Esophagus squamous epithelium (tissue), 5 donors: ENCODE data around the gene SAMD11. TPM values are rescaled to one million over a fixed set of nuclear protein-coding genes. Genes with fewer than 3 reads are reported as not detected.

Source experiments
- DNase-seq: peaks from one replicate; lab custom pipeline; 2025; lab: John Stamatoyannopoulos, UW
- H3K27ac ChIP-seq, 4 donors: fragments of 200-600 bp; sonication (generic); one replicate each; pipeline ENCODE4 v1.5.1; 2016 to 2019; ENCODE audit warnings: mild to moderate bottlenecking in 1 of 4
- H3K27me3 ChIP-seq, 4 donors: fragments of 200-600 bp; sonication (generic); 1 replicate in 3 of 4; 2 replicates in 1 of 4; pipeline versions ENCODE4 v1.5.1 to v1.6.0; 2017 to 2021; ENCODE audit warnings: antibody characterized with exemption in 1 of 4
- H3K36me3 ChIP-seq, 3 donors: fragments of 200-600 bp; sonication (generic); one replicate each; pipeline ENCODE4 v1.5.1; 2016 to 2019
- H3K4me1 ChIP-seq, 3 donors: fragments of 200-600 bp; sonication (generic); one replicate each; pipeline ENCODE4 v1.5.1; 2017 to 2019
- H3K4me3 ChIP-seq, 4 donors: fragments of 200-600 bp; sonication (generic); 1 replicate in 3 of 4; 2 replicates in 1 of 4; pipeline ENCODE4 v1.5.1; 2016 to 2019; ENCODE audit warnings: mild to moderate bottlenecking in 2 of 4, moderate library complexity in 1 of 4
- H3K9me3 ChIP-seq, 3 donors: fragments of 200-600 bp; sonication (generic); one replicate each; pipeline ENCODE4 v1.5.1; 2016 to 2019
- CTCF ChIP-seq, 6 experiments: fragments of 450-650 bp in 4 of 6; fragments of 200-600 bp in 2 of 6; sonication (generic) in 2 of 6; IDR thresholded peaks; one replicate each; pipeline ENCODE4 v1.5.1; 2016 to 2019; ENCODE audit warnings: antibody characterized with exemption in 6 of 6, mild to moderate bottlenecking in 4 of 6, moderate library complexity in 4 of 6
- POLR2A ChIP-seq, 4 donors: fragments of 450-650 bp; IDR thresholded peaks; one replicate each; pipeline ENCODE4 v1.6.1; 2017; ENCODE audit warnings: antibody characterized with exemption in 4 of 4, mild to moderate bottlenecking in 4 of 4, moderate library complexity in 3 of 4
- WGBS, 2 donors: methylation state at CpG; one replicate each; pipeline ENCODE4 v1.1.5; 2018; 5-methylcytosine and 5-hydroxymethylcytosine counted together
- intact Hi-C: fragments of 100-400 bp; cut with DNase I; formaldehyde crosslinking; loops from one replicate; pipeline ENCODE4 v1.15.0; 2022
- small RNA-seq, 4 donors: library from RNA; depleted of rRNA; stranded (forward); fragments of <200 nt; gene quantifications; one replicate each; pipeline ENCODE3, GENCODE V24; 2016
- total RNA-seq, 4 donors: library from RNA; depleted of rRNA; stranded (reverse); fragments of >200 nt; gene quantifications; one replicate each; pipeline ENCODE4 v1.1.0, GENCODE V29; 2016
- donor health status: DM: yes; HTN: yes; CAD: no.

The SAMD11 gene
- total RNA-seq, 4 donors from 2014 or later = 0.48 to 0.95 (median 0.57) TPM; not detected in 1

- Histone ChIP-seq H3K9me3 (peaks cover 0 to 14% (median 6%) of the 10 kb centered on the region in 3 donors), H3K4me3 (no peak overlapping the region), H3K36me3 (no peaks in the 10 kb centered on the region), H3K4me1 (peaks cover 0 to 5% (median 0%) of the 10 kb centered on the region in 3 donors), H3K27me3 (peaks cover 0 to 61% (median 0%) of the 10 kb centered on the region in 4 donors), H3K27ac (no peak overlapping the region)
- WGBS, 2 donors = 92 to 97% methylated on average over 10 of the region's 10 CpGs
- DNase-seq = no peak
- intact Hi-C loops = no loop called here
- TF ChIP-seq CTCF (IDR thresholded peaks at IDR 0.05) = no peak
- no peak for TF ChIP-seq POLR2A (IDR thresholded peaks at IDR 0.05)
Observed at GRCh38 chr1:991895-992294, 68.2 kb downstream of the SAMD11 start.

- Histone ChIP-seq H3K9me3 (peaks cover 0 to 14% (median 6%) of the 10 kb centered on the region in 3 donors), H3K27ac (no peak overlapping the region), H3K36me3 (no peaks in the 10 kb centered on the region), H3K4me1 (peaks cover 0 to 7% (median 0%) of the 10 kb centered on the region in 3 donors), H3K4me3 (no peak overlapping the region), H3K27me3 (peaks cover 0 to 64% (median 0%) of the 10 kb centered on the region in 4 donors)
- WGBS, 2 donors = 72 to 86% methylated on average over 7 of the region's 7 CpGs
- no peak for DNase-seq
- no peak for TF ChIP-seq POLR2A (IDR thresholded peaks at IDR 0.05)
- no peak for TF ChIP-seq CTCF (IDR thresholded peaks at IDR 0.05)
- intact Hi-C loops = no loop called here
Observed at GRCh38 chr1:992362-992761, 68.6 kb downstream of the SAMD11 start.

GRCh38 chr1:993379-993995, 69.8 kb downstream of the SAMD11 start:
- peaks cover 0 to 76% (median 2%) of the 10 kb centered on the region in 4 donors for H3K27me3 ChIP-seq
- DNase-seq = no peak
- 44 to 66% methylated on average over 2 to 6 of the region's 15 CpGs for WGBS, 2 donors
- H3K27ac ChIP-seq = no peak overlapping the region
- H3K4me1 ChIP-seq = peaks cover 3 to 18% (median 9%) of the 10 kb centered on the region in 3 donors
- intact Hi-C loops = no loop called here
- no peak overlapping the region for H3K4me3 ChIP-seq
- H3K9me3 ChIP-seq = peaks cover 0 to 14% (median 6%) of the 10 kb centered on the region in 3 donors
- TF ChIP-seq CTCF (IDR thresholded peaks at IDR 0.05) (no peak), POLR2A (IDR thresholded peaks at IDR 0.05) (no peak)
- H3K36me3 ChIP-seq = no peaks in the 10 kb centered on the region

Small RNA genes lying within 50 kb of the gene (small RNA-seq; reads per million reads assigned to genes)
- gene AL645608.4 = 0 reads per million in 4 donors

Other genes with a start within 250 kb of the SAMD11 start
- under 1 TPM in 1 of 4 donors, not detected in 3; 0.40 TPM for gene OR4F16, start 237.3 kb upstream of the SAMD11 start, total RNA-seq
- 10 to 100 TPM; 57.9 to 80.2 (median 60.4) TPM for gene NOC2L, start 35.3 kb downstream of the SAMD11 start, total RNA-seq
- 10 to 100 TPM in 3 of 4 donors, 1 to 10 TPM in 1; 8.7 to 13.8 (median 10.3) TPM for gene KLHL17, start 36.7 kb downstream of the SAMD11 start, total RNA-seq
- 10 to 100 TPM; 16.8 to 39.6 (median 23.4) TPM for gene PLEKHN1, start 42.6 kb downstream of the SAMD11 start, total RNA-seq
- gene PERM1, start 58.2 kb downstream of the SAMD11 start, total RNA-seq = not detected
- gene HES4, start 76.2 kb downstream of the SAMD11 start, total RNA-seq = 10 to 100 TPM; 15.1 to 16.2 (median 15.3) TPM
- 10 to 100 TPM in 2 of 4 donors, 1 to 10 TPM in 2; 7.2 to 44.3 (median 10.3) TPM for gene ISG15, start 89.6 kb downstream of the SAMD11 start, total RNA-seq
- 10 to 100 TPM; 20.0 to 35.8 (median 32.0) TPM for gene AGRN, start 96.2 kb downstream of the SAMD11 start, total RNA-seq
- gene RNF223, start 150.4 kb downstream of the SAMD11 start, total RNA-seq = 10 to 100 TPM; 11.8 to 25.3 (median 12.3) TPM
- gene C1orf159, start 192.2 kb downstream of the SAMD11 start, total RNA-seq = 10 to 100 TPM in 3 of 4 donors, 1 to 10 TPM in 1; 6.9 to 19.6 (median 14.7) TPM
- gene TTLL10, start 250.0 kb downstream of the SAMD11 start, total RNA-seq = under 1 TPM in 2 of 4 donors, not detected in 2; 0.19 to 0.44 TPM